Medulla oblongata (tissue), 1 donor: ENCODE results near the gene HGD.
"Not testable (repeated sequence)": the region's sequence is repeated elsewhere in the genome, so short reads cannot be mapped to it uniquely, and the experiment has no call there.

Source experiments
- DNase-seq: peaks from one replicate; pipeline ENCODE4 v3.0.0-alpha.2; 2015; ENCODE audit errors: extremely low spot score

HGD gene

GRCh38 chr3:120680193-120680894 lies 1.7 kb downstream of the HGD start:
- no peak for DNase-seq

DNA sequence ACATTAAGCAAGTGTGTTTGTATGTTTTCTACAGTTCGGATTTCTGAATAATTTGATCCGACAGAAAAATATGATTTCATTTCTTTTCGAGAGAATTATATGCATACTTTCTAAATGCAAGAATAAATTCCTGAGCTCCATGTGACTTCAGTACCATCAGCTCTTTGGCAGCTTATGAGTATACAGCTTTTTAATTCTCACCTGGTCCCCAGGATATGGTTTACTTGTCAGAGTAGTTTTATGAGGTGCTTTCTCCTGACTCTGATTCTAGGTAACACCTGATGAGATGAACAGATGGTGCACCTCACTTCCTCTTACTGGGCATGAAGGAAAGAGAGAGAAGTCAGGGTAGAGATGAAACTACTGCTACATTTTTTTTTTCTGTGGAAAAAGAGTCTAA lies 3.1 kb downstream of the HGD start:
- DNase-seq: no peak

DNA sequence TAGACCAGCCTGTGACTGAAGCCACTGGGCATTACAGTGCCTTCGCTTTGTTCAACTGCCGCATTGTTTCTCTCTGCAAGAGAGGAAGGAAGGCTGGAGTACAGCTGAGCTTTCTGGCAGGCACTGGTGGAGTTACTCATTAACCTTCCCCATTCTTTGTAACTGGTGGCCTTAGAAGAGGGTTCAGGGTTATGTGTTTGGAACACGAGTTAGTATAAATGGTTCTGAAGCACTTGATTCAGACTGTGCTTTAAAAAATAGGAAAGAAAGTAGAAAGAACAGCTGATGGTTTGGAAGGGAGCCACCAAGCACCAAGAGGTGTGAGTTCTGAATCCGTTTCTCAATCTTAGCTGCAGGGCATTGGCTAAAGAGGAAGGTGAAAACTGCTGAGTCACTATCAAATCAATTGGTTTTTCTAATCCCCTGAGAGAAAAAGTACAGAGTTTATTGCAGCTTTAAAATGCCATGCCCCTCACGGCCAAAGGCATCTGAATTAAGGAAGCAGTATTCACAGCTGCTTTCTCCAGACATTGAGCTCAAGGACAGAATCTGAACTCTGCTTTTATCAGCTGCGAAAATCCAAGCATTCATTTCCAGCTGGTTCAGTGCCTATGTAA lies 3.6 kb downstream of the HGD start:
- DNase-seq: peak; percentile 91

GRCh38 chr3:120677193-120677592 lies 4.8 kb downstream of the HGD start:
- not testable (repeated sequence) for DNase-seq

GRCh38 chr3:120673116-120673515 lies 8.9 kb downstream of the HGD start:
- DNase-seq: peak; percentile 62

DNA sequence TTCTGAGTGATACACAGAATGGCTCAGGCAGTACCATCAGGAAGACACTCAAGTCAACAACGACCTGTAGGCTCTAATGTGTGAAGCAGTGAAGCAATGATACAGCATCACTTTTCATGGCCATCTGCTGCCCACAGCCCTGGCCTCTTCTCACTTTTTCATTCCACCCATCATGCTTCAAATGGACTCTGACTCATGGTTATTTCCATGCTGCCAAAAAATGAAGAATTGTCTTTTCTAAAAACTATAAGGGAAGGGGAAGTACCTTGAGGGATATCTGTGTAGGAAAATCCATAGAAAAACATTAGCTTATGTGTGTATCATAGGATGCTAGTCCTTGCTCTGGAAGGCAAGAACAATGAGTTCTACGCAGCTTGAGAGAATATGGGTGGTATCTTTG lies 11.5 kb downstream of the HGD start:
- no peak for DNase-seq

- no peak for DNase-seq
Observed at GRCh38 chr3:120664926-120665325, 17.1 kb downstream of the HGD start.

DNA sequence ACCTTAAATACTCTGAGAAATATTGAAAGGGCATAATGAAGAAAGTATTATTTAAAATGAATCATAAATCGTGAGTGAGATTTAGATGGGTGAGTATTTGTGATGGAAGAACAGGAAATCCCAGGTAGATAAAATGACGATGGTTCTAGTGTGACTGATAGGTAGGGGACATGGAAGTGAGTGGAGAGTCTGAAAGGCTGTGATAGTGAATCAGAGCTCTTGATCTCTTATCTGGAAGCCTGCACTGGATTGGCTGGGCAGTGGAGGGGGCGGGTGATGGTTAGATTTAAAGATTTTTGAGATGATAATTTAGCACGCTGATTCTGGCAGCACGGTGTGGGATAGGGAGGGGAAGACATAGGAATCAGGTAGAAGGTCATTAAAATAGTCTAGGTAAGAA lies 20.1 kb downstream of the HGD start:
- DNase-seq: no peak

GRCh38 chr3:120661106-120661905 lies 20.7 kb downstream of the HGD start:
- DNase-seq: no peak

GRCh38 chr3:120659834-120660233 lies 22.2 kb downstream of the HGD start:
- no peak for DNase-seq

DNA sequence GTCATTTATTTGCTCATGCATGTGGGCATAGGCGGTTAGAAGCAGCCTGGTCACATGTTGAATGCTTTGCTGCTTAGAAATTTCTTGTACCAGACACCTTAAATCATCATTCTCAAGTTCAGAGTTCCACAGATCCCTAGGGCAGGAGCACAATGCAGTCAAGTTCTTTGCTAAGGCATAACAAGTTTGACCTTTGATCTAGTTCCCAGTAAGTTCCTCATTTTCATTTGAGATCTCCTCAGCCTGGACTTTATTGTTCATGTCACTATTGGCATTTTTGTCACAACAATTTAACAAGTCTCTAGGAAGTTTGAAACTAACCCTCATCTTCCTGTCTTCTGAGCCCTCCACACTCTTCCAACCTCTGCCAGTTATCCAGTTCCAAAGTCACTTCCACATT lies 22.8 kb downstream of the HGD start:
- DNase-seq: no peak

DNA sequence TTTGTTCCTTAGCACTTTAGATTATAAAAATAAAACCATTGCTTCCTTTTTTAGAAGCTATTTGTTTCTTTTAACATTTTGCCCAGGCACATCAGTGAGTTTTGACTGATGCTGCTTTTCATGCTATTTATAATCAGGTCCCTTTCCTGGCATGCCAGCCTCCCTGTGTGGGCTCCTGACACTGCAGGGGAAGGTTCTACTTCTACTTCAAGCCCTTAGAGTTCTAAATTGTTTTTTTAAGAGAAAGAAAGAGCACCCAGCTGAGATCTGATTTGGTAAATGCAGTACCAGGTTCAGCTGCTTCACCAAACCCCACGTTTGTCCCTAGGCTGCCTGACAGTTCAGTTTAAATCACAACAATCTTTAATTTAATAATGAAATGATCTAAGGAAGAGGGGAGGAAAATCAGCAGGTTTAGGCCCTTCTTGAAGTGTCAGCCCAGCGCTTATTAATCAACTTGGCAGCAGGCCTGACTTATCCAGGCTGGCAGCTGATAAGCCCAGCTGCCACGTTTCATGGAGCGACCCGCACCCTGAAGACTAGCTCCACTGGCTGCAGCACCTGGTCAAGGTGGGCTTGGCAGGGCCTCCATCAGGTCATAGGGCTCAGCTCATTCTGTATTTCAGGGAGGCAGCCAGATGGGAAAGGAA lies 29.0 kb downstream of the HGD start:
- DNase-seq: no peak

- DNase-seq: no peak
Observed at GRCh38 chr3:120652281-120652680, 29.8 kb downstream of the HGD start.

- DNase-seq: no peak
Observed at GRCh38 chr3:120650311-120650710, 31.7 kb downstream of the HGD start.

- DNase-seq: no peak
Observed at GRCh38 chr3:120649830-120650233, 32.2 kb downstream of the HGD start.

GRCh38 chr3:120648290-120648689 lies 33.7 kb downstream of the HGD start:
- DNase-seq: no peak

- DNase-seq: no peak
Observed at GRCh38 chr3:120646771-120647432, 35.1 kb downstream of the HGD start.

- DNase-seq: no peak
Observed at GRCh38 chr3:120645083-120645845, 36.8 kb downstream of the HGD start.

- no peak for DNase-seq
Observed at GRCh38 chr3:120642368-120642948, 39.6 kb downstream of the HGD start.

GRCh38 chr3:120641696-120642246 lies 40.3 kb downstream of the HGD start:
- no peak for DNase-seq
